ENCODE results near the gene MNT. TPM values are rescaled to one million over a fixed set of nuclear protein-coding genes. Genes with fewer than 3 reads are reported as not detected.

Gene MNT
- total RNA-seq, 1 experiment from 2014 or later, result 8.2 TPM

GRCh38 chr17:2364763-2365116 is 36.1 kb downstream of the MNT start:
- no peak for DNase-seq (ENCODE audit: low read depth)

DNA sequence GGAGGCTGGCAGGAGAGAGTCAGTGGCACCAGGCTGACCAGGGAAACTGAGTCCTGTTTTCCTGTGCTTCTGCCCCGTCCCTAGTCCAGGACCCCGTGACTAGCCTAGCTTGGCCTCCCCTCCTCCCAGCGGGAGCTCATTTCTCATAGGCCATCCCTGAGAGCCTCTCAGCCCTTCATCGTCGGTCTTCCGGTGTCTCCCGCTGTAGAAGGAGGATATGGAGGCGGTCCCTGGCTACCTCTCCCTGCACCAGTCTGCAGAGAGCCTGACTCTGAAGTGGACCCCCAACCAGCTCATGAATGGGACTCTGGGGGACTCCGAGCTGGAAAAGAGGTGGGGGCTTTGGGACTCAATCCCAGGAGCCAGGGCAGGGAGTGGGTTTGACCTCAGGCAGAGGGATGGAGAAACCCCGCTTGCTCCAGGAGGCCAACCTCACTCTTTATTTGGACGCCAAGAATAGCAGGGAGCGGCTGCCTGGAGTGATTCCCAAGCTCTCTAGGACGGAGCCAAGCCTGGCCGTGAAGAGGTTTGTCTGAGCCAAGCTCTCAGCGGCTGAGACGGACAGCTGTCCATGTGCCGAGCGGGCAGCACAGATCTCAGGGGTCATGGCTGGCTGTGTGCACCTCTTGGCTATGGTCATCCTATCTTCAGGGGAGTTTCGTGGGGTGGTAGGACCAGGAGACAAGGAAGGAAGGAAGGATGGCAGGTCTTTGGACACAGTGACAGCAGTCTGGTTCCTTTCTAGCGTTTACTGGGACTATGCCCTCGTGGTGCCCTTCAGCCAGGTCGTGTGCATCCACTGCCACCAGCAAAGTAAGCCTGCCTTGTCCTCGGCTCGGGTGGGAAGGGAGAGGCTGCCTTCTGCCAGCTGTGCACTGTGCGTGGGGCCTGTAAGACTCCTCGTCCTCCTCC is 36.8 kb downstream of the MNT start:
- no peak for DNase-seq (ENCODE audit: low read depth)

GRCh38 chr17:2363318-2363717 is 37.5 kb downstream of the MNT start:
- no peak for DNase-seq (ENCODE audit: low read depth)

DNA sequence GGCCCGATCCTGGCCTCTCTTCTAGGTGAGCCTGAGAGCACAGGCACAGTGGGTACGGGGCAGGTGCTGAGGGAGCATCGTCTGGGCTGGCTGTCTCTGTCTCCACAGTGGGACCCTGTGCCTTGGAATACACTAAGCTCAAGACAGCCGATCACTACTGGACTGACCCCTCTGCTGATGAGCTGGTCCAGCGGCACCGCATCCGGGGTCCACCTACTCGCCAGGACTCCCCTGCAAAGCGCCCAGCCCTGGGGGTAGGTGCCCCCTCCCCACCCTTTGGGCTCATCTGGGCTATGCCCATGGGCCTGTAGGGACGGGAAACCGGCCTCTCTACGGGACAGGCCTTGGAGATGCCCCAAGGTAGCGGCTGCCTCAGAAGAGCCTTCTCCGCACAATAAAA is 38.0 kb downstream of the MNT start:
- no peak for DNase-seq (ENCODE audit: low read depth)

- DNase-seq (ENCODE audit: low read depth), result no peak
These were observed 38.4 kb downstream of the MNT start for GRCh38 chr17:2362416-2362815.

- no peak for DNase-seq (ENCODE audit: low read depth)
These were observed 38.8 kb downstream of the MNT start for GRCh38 chr17:2362016-2362415.

GRCh38 chr17:2361010-2361760 is 39.7 kb downstream of the MNT start:
- DNase-seq (ENCODE audit: low read depth), result no peak

DNA sequence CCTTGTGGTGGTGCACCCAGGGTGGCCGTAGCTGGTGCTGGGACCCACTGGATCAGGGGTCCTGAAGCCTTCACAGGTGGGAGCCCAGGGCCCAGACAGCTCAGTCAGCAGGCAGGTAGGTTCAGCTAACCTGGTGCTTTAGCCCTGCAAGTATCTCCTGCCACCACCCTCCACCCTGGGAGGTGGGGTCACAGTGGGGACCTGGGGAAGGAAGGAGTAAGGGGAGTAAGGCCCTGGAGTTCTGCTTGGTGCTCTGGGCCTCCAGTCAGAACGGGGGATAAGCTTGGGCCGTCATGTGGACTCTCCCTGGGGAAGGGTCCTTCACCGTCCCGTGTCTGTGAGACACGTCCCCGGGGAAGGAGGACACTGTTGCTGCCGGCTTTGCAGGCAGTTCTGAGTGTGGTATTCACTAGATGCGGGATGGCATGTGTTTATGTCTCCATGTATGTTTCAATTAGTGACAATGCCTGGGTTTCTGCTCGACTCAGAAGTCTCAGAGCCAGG is 42.9 kb downstream of the MNT start:
- no peak for DNase-seq (ENCODE audit: low read depth)

- DNase-seq (ENCODE audit: low read depth), result no peak
These were observed 43.6 kb downstream of the MNT start for GRCh38 chr17:2357237-2357636.

GRCh38 chr17:2354311-2354710 is 46.5 kb downstream of the MNT start:
- DNase-seq (ENCODE audit: low read depth), result no peak

DNA sequence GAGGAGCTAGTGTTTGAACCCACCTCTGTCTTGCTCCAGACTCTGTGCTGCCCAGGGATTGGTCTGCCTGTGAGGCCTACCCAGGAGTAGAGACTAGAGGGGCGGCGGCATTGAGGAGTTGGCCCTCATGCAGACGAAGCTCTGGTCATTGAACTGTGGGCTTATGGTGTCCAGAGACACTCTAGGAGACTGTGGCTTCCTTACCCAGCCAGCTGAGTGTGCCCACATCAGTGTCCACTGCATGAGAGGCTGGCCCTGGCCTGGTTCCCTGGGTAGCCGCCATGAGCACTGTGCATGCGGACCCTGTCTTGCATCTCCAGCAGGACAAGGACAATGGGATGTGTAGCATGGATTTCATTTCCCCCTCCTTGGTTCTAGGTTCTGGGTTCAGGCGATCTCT is 49.6 kb downstream of the MNT start:
- no peak for DNase-seq (ENCODE audit: low read depth)

GRCh38 chr17:2347805-2348685 is 52.8 kb downstream of the MNT start:
- DNase-seq (ENCODE audit: low read depth), result peak; percentile 82

GRCh38 chr17:2346475-2346874 is 54.4 kb downstream of the MNT start:
- no peak for DNase-seq (ENCODE audit: low read depth)

- DNase-seq (ENCODE audit: low read depth), result no peak
These were observed 56.3 kb downstream of the MNT start for GRCh38 chr17:2344528-2344927.

- no peak for DNase-seq (ENCODE audit: low read depth)
These were observed 57.4 kb downstream of the MNT start for GRCh38 chr17:2343421-2343820.

GRCh38 chr17:2338315-2338657 is 62.6 kb downstream of the MNT start:
- DNase-seq (ENCODE audit: low read depth), result peak; percentile 33

- peak; percentile 57 for DNase-seq (ENCODE audit: low read depth)
These were observed 63.1 kb downstream of the MNT start for GRCh38 chr17:2337544-2338314.

- peak; percentile 33 for DNase-seq (ENCODE audit: low read depth)
These were observed 63.9 kb downstream of the MNT start, which contains the start of gene SGSM2 for GRCh38 chr17:2336852-2337543. SGSM2 (plus strand) TSS chr17:2337501; CDS start chr17:2337689, 188 bp downstream.

GRCh38 chr17:2336215-2336851 is 64.5 kb downstream of the MNT start, which contains the start of gene TSR1:
TSR1 (minus strand) TSS chr17:2336457; CDS start chr17:2336427, 30 bp downstream.
- peak; percentile 87 for DNase-seq (ENCODE audit: low read depth)
